Activated CD8-positive, alpha-beta T cell treated with anti-CD3 and anti-CD28 coated beads for 36 hours (primary cell): Measurements from ENCODE around the gene ATPAF1. TPM values are rescaled to one million over a fixed set of nuclear protein-coding genes. Genes with fewer than 3 reads are reported as not detected.
"Not testable (repeated sequence)": the region's sequence is repeated elsewhere in the genome, so short reads cannot be mapped to it uniquely, and the experiment has no call there.

Experiments used
- ATAC-seq: fragments of 200-7000 bp; cut with Tn5 transposase; one replicate; pipeline ENCODE4 v1.10.0; 2021; ENCODE audit warnings: mild to moderate bottlenecking, moderate library complexity
- CTCF ChIA-PET: fragments of 350-600 bp; sonication (Branson Sonifier 250); formaldehyde crosslinking; loops from one replicate; lab custom pipeline; 2021; ENCODE audit warnings: antibody characterized with exemption; lab: Charles Lee
- POLR2A ChIA-PET: fragments of 350-600 bp; sonication (Branson Sonifier 250); formaldehyde crosslinking; loops from one replicate; lab custom pipeline; 2021; ENCODE audit warnings: antibody characterized with exemption; lab: Charles Lee
- DNase-seq: peaks from one replicate; pipeline ENCODE4 v3.0.0-alpha.2; 2020
- H3K27ac Mint-ChIP-seq: one replicate; pipeline ENCODE4 v1.8.0; 2021; ENCODE audit warnings: mild to moderate bottlenecking, mixed read lengths
- H3K27me3 Mint-ChIP-seq: one replicate; pipeline ENCODE4 v1.8.0; 2021; ENCODE audit warnings: mixed read lengths
- H3K36me3 Mint-ChIP-seq: one replicate; pipeline ENCODE4 v1.8.0; 2021; ENCODE audit warnings: low read depth, mixed read lengths
- H3K4me1 Mint-ChIP-seq: one replicate; pipeline ENCODE4 v1.8.0; 2021; ENCODE audit warnings: low read depth, mixed read lengths
- H3K4me3 Mint-ChIP-seq: one replicate; pipeline ENCODE4 v1.8.0; 2021; ENCODE audit warnings: mild to moderate bottlenecking, moderate library complexity, mixed read lengths
- H3K9me3 Mint-ChIP-seq: one replicate; pipeline ENCODE4 v1.8.0; 2021; ENCODE audit warnings: mixed read lengths
- intact Hi-C: fragments of 100-400 bp; cut with micrococcal nuclease; formaldehyde crosslinking; loops from one replicate; pipeline ENCODE4 v1.10.0; 2022
- total RNA-seq, 2 experiments: library from RNA; stranded (reverse); gene quantifications; one replicate each; pipeline ENCODE4 v1.2.3, GENCODE V29; 2021
- TF ChIP-seq, protein P1 (sequence below): fragments of 200-600 bp; IDR thresholded peaks from one replicate; pipeline ENCODE4 v1.8.0; 2022; ENCODE audit warnings: antibody characterized with exemption, mild to moderate bottlenecking

ATPAF1 gene
- total RNA-seq, 2 experiments from 2014 or later: 40.3 to 41.8 TPM

DNA sequence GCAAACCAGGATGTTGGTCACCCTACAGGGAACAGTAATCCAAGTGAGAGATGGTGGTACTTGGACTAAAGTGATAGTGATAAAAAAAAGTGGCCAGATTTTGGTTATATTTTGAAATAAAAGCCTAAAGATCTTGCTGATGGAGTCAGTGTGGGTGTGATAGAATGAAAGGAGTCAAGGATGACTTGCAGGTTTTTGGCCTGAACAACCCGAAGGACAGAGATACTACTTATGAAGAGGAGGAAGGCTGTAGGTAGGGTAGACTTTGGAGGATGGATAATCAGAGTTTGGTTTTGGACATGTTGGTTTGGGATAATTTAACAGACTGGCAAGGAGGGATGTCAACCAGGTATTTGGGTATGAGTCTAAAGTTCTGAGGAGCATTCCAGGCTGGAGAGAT, 2.0 kb upstream of the ATPAF1 start:
- H3K9me3 Mint-ChIP-seq: no peaks in the 10 kb centered on the region
- ChIA-PET CTCF (no interaction called here), POLR2A (no interaction called here)
- H3K27me3 Mint-ChIP-seq: no peaks in the 10 kb centered on the region
- ATAC-seq (no peak), DNase-seq (no peak)
- no peaks in the 10 kb centered on the region for H3K36me3 Mint-ChIP-seq
- intact Hi-C loops: no loop called here
- peaks cover 25% of the 10 kb centered on the region for H3K4me1 Mint-ChIP-seq
- TF ChIP-seq, protein P1, sequence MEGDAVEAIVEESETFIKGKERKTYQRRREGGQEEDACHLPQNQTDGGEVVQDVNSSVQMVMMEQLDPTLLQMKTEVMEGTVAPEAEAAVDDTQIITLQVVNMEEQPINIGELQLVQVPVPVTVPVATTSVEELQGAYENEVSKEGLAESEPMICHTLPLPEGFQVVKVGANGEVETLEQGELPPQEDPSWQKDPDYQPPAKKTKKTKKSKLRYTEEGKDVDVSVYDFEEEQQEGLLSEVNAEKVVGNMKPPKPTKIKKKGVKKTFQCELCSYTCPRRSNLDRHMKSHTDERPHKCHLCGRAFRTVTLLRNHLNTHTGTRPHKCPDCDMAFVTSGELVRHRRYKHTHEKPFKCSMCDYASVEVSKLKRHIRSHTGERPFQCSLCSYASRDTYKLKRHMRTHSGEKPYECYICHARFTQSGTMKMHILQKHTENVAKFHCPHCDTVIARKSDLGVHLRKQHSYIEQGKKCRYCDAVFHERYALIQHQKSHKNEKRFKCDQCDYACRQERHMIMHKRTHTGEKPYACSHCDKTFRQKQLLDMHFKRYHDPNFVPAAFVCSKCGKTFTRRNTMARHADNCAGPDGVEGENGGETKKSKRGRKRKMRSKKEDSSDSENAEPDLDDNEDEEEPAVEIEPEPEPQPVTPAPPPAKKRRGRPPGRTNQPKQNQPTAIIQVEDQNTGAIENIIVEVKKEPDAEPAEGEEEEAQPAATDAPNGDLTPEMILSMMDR: no peak
- no peak overlapping the region for H3K4me3 Mint-ChIP-seq
- H3K27ac Mint-ChIP-seq: no peak overlapping the region

DNA sequence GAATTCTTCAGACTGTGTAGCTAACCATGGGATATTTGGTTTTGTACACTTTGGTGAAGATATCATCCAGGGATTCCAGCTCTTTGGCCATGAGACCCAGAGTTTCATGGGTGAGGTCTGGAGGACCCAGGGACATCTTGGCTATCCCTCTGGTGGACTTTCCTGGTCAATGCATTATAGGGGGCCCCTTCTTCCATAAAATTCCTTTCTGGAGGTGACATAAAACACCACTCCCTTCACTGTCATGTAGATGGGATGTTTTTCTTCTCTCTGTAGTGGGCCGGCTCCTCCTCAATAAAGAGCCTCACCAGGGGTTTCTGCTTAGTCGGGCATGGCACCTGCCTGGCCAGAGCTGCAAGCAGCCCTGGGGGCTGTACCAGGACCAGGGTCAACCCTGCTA, 2.2 kb downstream of the ATPAF1 start:
- POLR2A ChIA-PET: interaction anchor here (0.6 to 3.7 kb wide), 3 partner anchors 9 to 573 kb away, joined by 3 to 17 read pairs (median 4); no protein-coding TSS in a partner anchor
- H3K4me1 Mint-ChIP-seq: peaks cover 13% of the 10 kb centered on the region

GRCh38 chr1:46662919-46663318, 5.2 kb downstream of the ATPAF1 start:
- Mint-ChIP-seq H3K4me1 (peaks cover 30% of the 10 kb centered on the region), H3K36me3 (peaks cover 17% of the 10 kb centered on the region)
- DNase-seq, H3K9me3 Mint-ChIP-seq, H3K27me3 Mint-ChIP-seq, intact Hi-C loops, H3K4me3 Mint-ChIP-seq, CTCF ChIA-PET, POLR2A ChIA-PET, ATAC-seq, H3K27ac Mint-ChIP-seq: not testable (repeated sequence)

More for the DNA sequence above, 2.2 kb downstream of the ATPAF1 start:
- no peak for DNase-seq
- Mint-ChIP-seq H3K36me3 (peaks cover 15% of the 10 kb centered on the region), H3K27me3 (no peaks in the 10 kb centered on the region), H3K9me3 (no peaks in the 10 kb centered on the region), H3K4me3 (no peak overlapping the region), H3K27ac (no peak overlapping the region)
- intact Hi-C loops: loop anchor here (5.0 kb wide), 2 partner anchors 49 to 51 kb away; partner anchors contain the start of genes EFCAB14 and MOB3C
- CTCF ChIA-PET: no interaction called here
- ATAC-seq: no peak
- TF ChIP-seq, protein P1: no peak

DNA sequence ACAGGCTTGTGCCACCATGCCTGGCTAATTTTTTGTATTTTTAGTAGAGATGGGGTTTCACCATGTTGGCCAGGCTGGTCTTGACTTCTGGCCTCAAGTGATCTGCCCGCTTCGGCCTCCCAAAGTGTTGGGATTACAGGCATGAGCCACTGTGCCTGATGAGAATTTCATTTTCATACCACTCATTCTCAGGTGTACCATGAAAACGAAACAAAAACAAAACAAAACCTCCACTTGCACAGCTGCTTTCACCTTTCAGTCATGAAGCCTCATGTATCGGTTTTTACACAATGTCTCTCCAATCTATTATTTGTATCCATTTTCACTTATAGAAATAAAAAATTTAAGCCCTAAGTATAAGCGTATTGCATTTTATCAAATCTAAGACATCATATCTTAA, 8.0 kb downstream of the ATPAF1 start:
- H3K9me3 Mint-ChIP-seq, DNase-seq, POLR2A ChIA-PET, H3K27ac Mint-ChIP-seq, ATAC-seq, H3K27me3 Mint-ChIP-seq, H3K4me3 Mint-ChIP-seq, intact Hi-C loops: not testable (repeated sequence)
- CTCF ChIA-PET: interaction anchor here (1.0 to 2.0 kb wide), 3 partner anchors 8 to 66 kb away, joined by 3 to 4 read pairs (median 4); no protein-coding TSS in a partner anchor
- H3K4me1 Mint-ChIP-seq: peaks cover 21% of the 10 kb centered on the region
- H3K36me3 Mint-ChIP-seq: peaks cover 31% of the 10 kb centered on the region

- DNase-seq: no peak
- ChIA-PET POLR2A (interaction anchor here (1.3 kb wide), 1 partner anchor 8 kb away, joined by 3 read pairs; no protein-coding TSS in a partner anchor), CTCF (no interaction called here)
- ATAC-seq: peak; percentile 45
- Mint-ChIP-seq H3K27me3 (no peaks in the 10 kb centered on the region), H3K4me1 (peaks cover 21% of the 10 kb centered on the region), H3K4me3 (no peak overlapping the region), H3K27ac (peak overlapping the region; percentile 36), H3K36me3 (peaks cover 33% of the 10 kb centered on the region), H3K9me3 (peaks cover 4% of the 10 kb centered on the region)
- TF ChIP-seq, protein P1: no peak
- intact Hi-C loops: no loop called here
Observed at GRCh38 chr1:46659307-46659870, 8.8 kb downstream of the ATPAF1 start.

DNA sequence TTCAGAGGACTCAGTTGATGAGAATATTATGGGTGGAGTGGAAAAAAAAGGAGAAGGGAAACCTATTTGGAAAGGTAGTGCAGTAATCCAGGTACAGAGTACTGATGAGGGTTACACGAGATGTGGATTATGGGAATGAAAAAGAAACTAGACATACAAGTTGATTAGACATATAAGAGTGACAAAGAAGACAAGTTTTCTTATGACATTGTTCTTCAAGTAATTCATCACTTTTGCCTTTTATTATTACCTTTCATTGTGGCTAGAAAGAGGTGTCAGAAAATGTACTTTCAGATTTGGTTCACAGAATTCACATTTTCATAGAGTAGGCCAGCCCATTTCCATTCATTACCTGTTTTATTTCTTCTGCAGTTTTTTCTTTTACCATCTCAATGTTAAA, 10.4 kb downstream of the ATPAF1 start:
- DNase-seq (no peak), ATAC-seq (no peak)
- Mint-ChIP-seq H3K36me3 (peaks cover 33% of the 10 kb centered on the region), H3K27ac (peak overlapping the region; percentile 21), H3K4me3 (no peak overlapping the region), H3K4me1 (peaks cover 31% of the 10 kb centered on the region), H3K27me3 (no peaks in the 10 kb centered on the region), H3K9me3 (peaks cover 4% of the 10 kb centered on the region)
- TF ChIP-seq, protein P1: no peak
- POLR2A ChIA-PET: interaction anchor here (0.5 kb wide), 1 partner anchor 521 kb away, joined by 3 read pairs; no protein-coding TSS in a partner anchor
- intact Hi-C loops: no loop called here
- CTCF ChIA-PET: no interaction called here
